BLaER1 treated with 17β-estradiol and CSF1 and Interleukin-3, amounts not matched to agents 10 nM and 100 nM (cell line): ENCODE data around the gene PCNX2.
"Not testable (repeated sequence)": the region's sequence is repeated elsewhere in the genome, so short reads cannot be mapped to it uniquely, and the experiment has no call there.

ENCODE experiments used
- H3K27ac ChIP-seq, 11 experiments: shearing (Covaris generic); formaldehyde crosslinking; 2 replicates each; pipeline ENCODE4 v1.8.1; 2022
- H3K27me3 ChIP-seq, 11 experiments: shearing (Covaris generic); formaldehyde crosslinking; 2 replicates each; pipeline ENCODE4 v1.8.1; 2022
- H3K36me3 ChIP-seq, 11 experiments: shearing (Covaris generic); formaldehyde crosslinking; 2 replicates each; pipeline ENCODE4 v1.8.1; 2022
- H3K4me1 ChIP-seq, 10 experiments: shearing (Covaris generic); formaldehyde crosslinking; 2 replicates each; pipeline ENCODE4 v1.8.1; 2022
- H3K4me2 ChIP-seq, 11 experiments: shearing (Covaris generic); formaldehyde crosslinking; 2 replicates each; pipeline ENCODE4 v1.8.1; 2022
- H3K4me3 ChIP-seq, 10 experiments: shearing (Covaris generic); formaldehyde crosslinking; 2 replicates each; pipeline ENCODE4 v1.8.1; 2022
- H3K9ac ChIP-seq, 11 experiments: shearing (Covaris generic); formaldehyde crosslinking; 2 replicates each; pipeline ENCODE4 v1.8.1; 2022
- H3K9me3 ChIP-seq, 11 experiments: shearing (Covaris generic); formaldehyde crosslinking; replicated peaks in 1 of 11; 2 replicates each; pipeline ENCODE4 v1.8.1; 2022
- H4K20me1 ChIP-seq, 11 experiments: shearing (Covaris generic); formaldehyde crosslinking; 2 replicates each; pipeline ENCODE4 v1.8.1; 2022
- Cebpa-rat ChIP-seq, 11 experiments: shearing (Covaris generic); IDR thresholded peaks; 2 replicates each; pipeline ENCODE4 v1.8.1; 2022

PCNX2 gene

DNA sequence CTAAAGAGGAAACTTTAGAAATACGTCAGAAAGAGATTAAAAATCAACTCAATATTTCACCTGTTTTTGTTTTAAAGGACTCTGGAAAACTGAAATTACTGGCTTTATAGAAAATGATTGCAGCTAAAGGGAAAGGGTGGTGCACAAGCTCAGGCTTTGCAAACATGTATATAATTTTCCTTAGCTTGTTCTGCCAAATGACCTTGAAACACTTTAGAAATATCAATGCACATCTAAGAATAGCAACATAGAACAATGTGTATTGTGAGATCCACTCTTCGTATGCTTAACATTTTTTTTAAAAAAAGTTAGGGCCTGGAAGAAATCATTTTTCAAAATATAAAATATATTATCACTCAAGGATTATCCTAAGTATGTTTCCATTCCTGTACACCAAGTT, 201.3 kb downstream of the PCNX2 start:
- Histone ChIP-seq H3K27me3 (no peaks in the 10 kb centered on the region), H3K4me3 (no peak overlapping the region), H3K4me1 (peaks cover 6 to 8% (median 7%) of the 10 kb centered on the region in 10 experiments; a peak in 18 of 20 replicates), H3K9me3 (no peaks in the 10 kb centered on the region), H3K4me2 (no peak overlapping the region), H4K20me1 (no peaks in the 10 kb centered on the region), H3K27ac (no peak overlapping the region), H3K36me3 (peaks cover 0 to 9% (median 0%) of the 10 kb centered on the region in 11 experiments; a peak in 1 of 22 replicates), H3K9ac (no peak overlapping the region)
- TF ChIP-seq Cebpa-rat (IDR thresholded peaks at IDR 0.05) = no peak

DNA sequence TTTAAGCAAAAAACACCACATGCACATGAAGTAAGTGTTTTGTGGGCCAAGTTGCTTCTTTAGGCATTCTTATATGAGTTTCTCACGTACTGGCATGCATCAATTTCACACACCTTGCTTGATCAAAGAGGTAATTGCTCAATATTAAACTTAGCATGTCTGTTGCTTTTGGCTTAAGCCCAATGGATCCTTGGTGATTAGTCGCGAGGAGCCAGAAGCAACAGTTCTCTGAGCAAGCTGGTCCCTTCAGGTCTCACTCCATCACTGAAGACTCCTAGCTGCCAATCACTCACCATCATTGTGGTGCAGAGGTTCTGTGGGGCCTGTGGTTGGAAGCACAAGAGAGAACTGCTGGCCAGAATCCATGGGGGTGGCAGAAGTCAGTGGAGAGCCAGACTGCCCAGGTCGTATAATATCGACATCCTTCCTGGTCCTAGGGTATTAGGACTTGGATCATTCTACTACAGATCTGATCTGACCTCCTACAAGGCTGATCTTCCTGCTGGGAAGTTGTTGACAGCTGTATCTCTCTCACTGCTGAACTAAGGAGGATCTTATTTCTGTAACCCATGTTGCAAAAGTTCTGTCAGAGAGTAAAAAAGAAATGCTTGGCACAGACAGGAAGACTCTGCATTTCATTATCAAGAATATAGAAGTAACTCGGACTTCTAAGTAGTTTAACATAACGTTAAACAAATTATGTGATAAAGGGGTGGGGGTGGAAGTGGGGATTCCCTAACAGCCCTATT, 204.6 kb downstream of the PCNX2 start:
- no peak for TF ChIP-seq Cebpa-rat (IDR thresholded peaks at IDR 0.05)
- Histone ChIP-seq H3K27me3 (no peaks in the 10 kb centered on the region), H3K36me3 (peaks cover 0 to 9% (median 0%) of the 10 kb centered on the region in 11 experiments; a peak in 1 of 22 replicates), H3K4me1 (peaks cover 17 to 22% (median 19%) of the 10 kb centered on the region in 10 experiments), H3K4me3 (no peak overlapping the region), H4K20me1 (no peaks in the 10 kb centered on the region), H3K9ac (no peak overlapping the region), H3K9me3 (no peaks in the 10 kb centered on the region), H3K4me2 (no peak overlapping the region), H3K27ac (no peak overlapping the region)

- peaks cover 0 to 9% (median 0%) of the 10 kb centered on the region in 11 experiments; a peak in 1 of 22 replicates for H3K36me3 ChIP-seq
- no peaks in the 10 kb centered on the region for H4K20me1 ChIP-seq
- H3K4me1 ChIP-seq = peaks cover 17 to 22% (median 19%) of the 10 kb centered on the region in 10 experiments
- TF ChIP-seq Cebpa-rat (IDR thresholded peaks at IDR 0.05) = no peak
- H3K9me3 ChIP-seq = no peaks in the 10 kb centered on the region
- no peak overlapping the region for H3K4me3 ChIP-seq
- H3K9ac ChIP-seq = no peak overlapping the region
- no peaks in the 10 kb centered on the region for H3K27me3 ChIP-seq
- no peak overlapping the region for H3K27ac ChIP-seq
- no peak overlapping the region for H3K4me2 ChIP-seq
These were observed 206.3 kb downstream of the PCNX2 start for GRCh38 chr1:233089251-233089650.

GRCh38 chr1:233088613-233089012, 206.9 kb downstream of the PCNX2 start:
- Histone ChIP-seq H4K20me1 (no peaks in the 10 kb centered on the region), H3K4me1 (peaks cover 17 to 23% (median 19%) of the 10 kb centered on the region in 10 experiments), H3K36me3 (peaks cover 0 to 9% (median 0%) of the 10 kb centered on the region in 11 experiments; a peak in 1 of 22 replicates), H3K9me3 (no peaks in the 10 kb centered on the region), H3K9ac (no peak overlapping the region), H3K4me3 (no peak overlapping the region), H3K4me2 (no peak overlapping the region), H3K27ac (no peak overlapping the region), H3K27me3 (no peaks in the 10 kb centered on the region)
- TF ChIP-seq Cebpa-rat (IDR thresholded peaks at IDR 0.05) = no peak

DNA sequence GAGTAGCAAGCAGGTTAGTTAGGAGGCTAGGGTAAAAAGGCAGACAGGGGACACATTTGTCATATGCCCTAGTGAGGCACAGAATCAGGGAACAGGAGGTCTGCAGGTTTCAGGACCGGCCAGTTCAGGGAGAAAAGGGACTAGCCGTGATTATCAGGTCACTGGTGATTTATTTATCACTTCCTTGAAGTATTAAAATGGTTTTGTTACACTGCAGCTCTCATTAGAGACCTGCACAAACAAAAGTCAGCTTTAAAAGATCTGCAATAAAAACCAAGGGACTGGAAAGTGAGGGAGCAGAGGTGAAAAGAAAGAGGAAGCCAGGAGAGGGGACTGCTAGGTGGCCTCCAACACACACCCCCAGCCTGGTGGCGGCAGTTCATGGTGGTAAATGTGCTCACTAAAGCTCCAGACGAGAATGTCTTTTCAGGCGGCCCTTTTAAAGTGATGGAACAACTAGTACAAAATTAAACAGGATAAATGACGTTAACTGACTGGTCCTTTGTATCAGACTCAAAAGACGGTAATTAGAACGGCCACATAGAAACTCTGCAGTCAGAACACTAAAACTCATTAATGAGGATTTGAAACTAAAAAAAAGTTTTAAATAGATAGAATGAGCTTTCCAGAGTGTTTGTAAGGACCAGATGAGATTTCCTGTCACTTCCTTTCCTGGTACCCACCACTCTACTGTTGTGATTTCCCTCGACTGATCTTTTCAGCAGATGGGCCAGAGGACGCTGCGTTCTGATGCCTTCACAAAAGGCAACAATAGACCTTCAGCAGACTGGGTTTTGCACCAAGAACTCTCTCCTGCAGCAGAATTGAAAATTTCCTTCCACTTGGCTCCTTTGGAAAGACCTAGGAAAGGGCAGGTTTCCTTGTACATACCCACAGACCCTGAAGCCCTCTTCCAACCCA, 208.3 kb downstream of the PCNX2 start:
- peaks cover 0 to 9% (median 0%) of the 10 kb centered on the region in 11 experiments; a peak in 1 of 22 replicates for H3K36me3 ChIP-seq
- H3K27me3 ChIP-seq = no peaks in the 10 kb centered on the region
- H3K9ac ChIP-seq = no peak overlapping the region
- peaks cover 24 to 33% (median 27%) of the 10 kb centered on the region in 10 experiments for H3K4me1 ChIP-seq
- H3K4me3 ChIP-seq = no peak overlapping the region
- no peaks in the 10 kb centered on the region for H4K20me1 ChIP-seq
- no peak for TF ChIP-seq Cebpa-rat (IDR thresholded peaks at IDR 0.05)
- peak overlapping the region; percentile 19 to 73 (median 48) for H3K4me2 ChIP-seq
- H3K9me3 ChIP-seq = no peaks in the 10 kb centered on the region
- no peak overlapping the region for H3K27ac ChIP-seq

GRCh38 chr1:233085566-233085965, 210.0 kb downstream of the PCNX2 start:
- no peak for TF ChIP-seq Cebpa-rat (IDR thresholded peaks at IDR 0.05)
- H3K27ac ChIP-seq = no peak overlapping the region
- H3K4me2 ChIP-seq = no peak overlapping the region

GRCh38 chr1:233082778-233083550, 212.6 kb downstream of the PCNX2 start:
- Histone ChIP-seq H3K36me3 (no peaks in the 10 kb centered on the region), H3K4me2 (peak overlapping the region; percentile 11 to 85 (median 39); a peak in 19 of 22 replicates), H3K9ac (no peak overlapping the region), H3K4me1 (peaks cover 29 to 44% (median 35%) of the 10 kb centered on the region in 10 experiments), H3K9me3 (no peaks in the 10 kb centered on the region), H4K20me1 (no peaks in the 10 kb centered on the region), H3K27me3 (no peaks in the 10 kb centered on the region), H3K4me3 (no peak overlapping the region), H3K27ac (peak overlapping the region in 4 of 11 experiments; percentile 3 to 45 (median 24); a peak in 6 of 22 replicates)
- no peak for TF ChIP-seq Cebpa-rat (IDR thresholded peaks at IDR 0.05)

More at GRCh38 chr1:233085566-233085965, 210.0 kb downstream of the PCNX2 start:
- no peaks in the 10 kb centered on the region for H3K9me3 ChIP-seq
- no peak overlapping the region for H3K4me3 ChIP-seq
- peaks cover 0 to 5% (median 0%) of the 10 kb centered on the region in 11 experiments; a peak in 1 of 22 replicates for H3K36me3 ChIP-seq
- peaks cover 29 to 44% (median 35%) of the 10 kb centered on the region in 10 experiments for H3K4me1 ChIP-seq
- H4K20me1 ChIP-seq = no peaks in the 10 kb centered on the region
- H3K27me3 ChIP-seq = no peaks in the 10 kb centered on the region
- H3K9ac ChIP-seq = no peak overlapping the region

DNA sequence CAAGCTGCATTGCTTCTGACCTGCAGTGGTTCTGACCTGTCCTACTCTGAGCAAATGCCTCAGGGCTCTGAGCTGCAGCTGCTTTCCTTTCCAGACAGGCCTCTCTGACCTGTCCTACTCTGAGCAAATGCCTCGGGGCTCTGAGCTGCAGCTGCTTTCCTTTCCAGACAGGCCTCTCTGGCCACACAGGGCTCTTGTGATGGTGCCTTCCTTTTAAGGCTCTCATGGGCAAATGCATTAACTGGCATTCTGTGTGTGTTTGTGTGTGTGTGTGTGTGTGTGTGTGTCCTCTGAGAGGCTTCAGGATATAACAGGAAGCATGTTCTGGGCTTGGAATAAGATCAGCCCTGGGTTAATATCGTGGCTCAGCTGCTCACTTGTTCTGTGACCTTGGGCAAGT, 213.8 kb downstream of the PCNX2 start:
- Histone ChIP-seq H3K4me2 (peak overlapping the region in 9 of 11 experiments; percentile 11 to 85 (median 27); a peak in 12 of 22 replicates), H3K4me1 (peaks cover 18 to 32% (median 23%) of the 10 kb centered on the region in 10 experiments), H3K4me3 (no peak overlapping the region), H3K9me3 (no peaks in the 10 kb centered on the region), H3K27ac (peak overlapping the region in 1 of 11 experiments; percentile 42; a peak in 1 of 22 replicates), H3K36me3 (no peaks in the 10 kb centered on the region), H3K9ac (no peak overlapping the region), H3K27me3 (no peaks in the 10 kb centered on the region), H4K20me1 (no peaks in the 10 kb centered on the region)
- TF ChIP-seq Cebpa-rat (IDR thresholded peaks at IDR 0.05) = no peak

- not testable (repeated sequence) for H3K27me3 ChIP-seq, H4K20me1 ChIP-seq, H3K27ac ChIP-seq, H3K36me3 ChIP-seq, H3K9ac ChIP-seq, H3K9me3 ChIP-seq, H3K4me3 ChIP-seq
- peaks cover 18 to 30% (median 23%) of the 10 kb centered on the region in 10 experiments for H3K4me1 ChIP-seq
- peak overlapping the region in 2 of 11 experiments; percentile 61 to 85; a peak in 3 of 22 replicates for H3K4me2 ChIP-seq
These were observed 214.7 kb downstream of the PCNX2 start for GRCh38 chr1:233080827-233081226.
